HG02759 (cell line): ENCODE results near the gene UBXN1.
"Not testable (repeated sequence)": the region's sequence is repeated elsewhere in the genome, so short reads cannot be mapped to it uniquely, and the experiment has no call there.

Source experiments
- ATAC-seq: cut with Tn5 transposase; IDR thresholded peaks from one replicate; pipeline ENCODE4 v1.9.1; 2021; ENCODE audit warnings: mild to moderate bottlenecking, moderate library complexity; ENCODE audit not compliant: unreplicated experiment

The UBXN1 gene

DNA sequence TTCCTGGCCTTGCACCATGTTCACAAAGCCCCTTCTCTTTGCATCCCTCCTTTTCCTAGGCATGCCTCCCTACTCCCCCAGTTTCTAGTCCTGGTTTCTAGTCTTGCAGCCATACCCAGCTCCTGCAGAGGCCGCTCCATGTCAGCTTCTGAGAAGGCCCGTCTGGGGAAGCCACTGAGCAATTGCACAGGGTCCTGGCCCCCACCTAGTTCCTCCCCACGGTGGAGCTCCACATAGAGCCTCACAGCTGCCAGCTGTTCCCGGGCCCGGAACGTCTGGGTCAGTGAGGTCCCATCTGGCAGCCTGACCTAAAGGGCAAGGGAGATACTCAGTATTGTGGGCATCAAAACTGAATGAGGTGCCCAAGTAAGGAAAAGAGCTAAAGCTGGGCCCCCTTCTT, 2.2 kb downstream of the UBXN1 start:
- no peak for ATAC-seq

DNA sequence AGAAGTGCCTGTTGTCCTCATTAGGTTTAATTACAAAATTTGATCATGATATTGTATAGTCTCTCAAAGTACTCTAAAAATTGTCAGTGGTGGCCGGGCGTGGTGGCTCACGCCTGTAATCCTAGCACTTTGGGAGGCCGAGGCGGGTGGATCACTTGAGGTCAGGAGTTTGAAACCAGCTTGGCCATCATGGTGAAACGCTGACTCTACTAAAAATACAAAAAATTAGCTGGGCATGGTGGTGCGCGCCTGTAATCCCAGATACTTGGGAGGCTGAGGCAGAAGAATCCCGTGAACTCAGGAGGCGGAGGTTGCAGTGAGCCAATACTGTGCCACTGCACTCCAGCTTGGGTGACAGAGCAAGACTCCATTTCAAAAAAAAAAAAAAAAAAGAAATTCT, 3.5 kb downstream of the UBXN1 start:
- not testable (repeated sequence) for ATAC-seq

DNA sequence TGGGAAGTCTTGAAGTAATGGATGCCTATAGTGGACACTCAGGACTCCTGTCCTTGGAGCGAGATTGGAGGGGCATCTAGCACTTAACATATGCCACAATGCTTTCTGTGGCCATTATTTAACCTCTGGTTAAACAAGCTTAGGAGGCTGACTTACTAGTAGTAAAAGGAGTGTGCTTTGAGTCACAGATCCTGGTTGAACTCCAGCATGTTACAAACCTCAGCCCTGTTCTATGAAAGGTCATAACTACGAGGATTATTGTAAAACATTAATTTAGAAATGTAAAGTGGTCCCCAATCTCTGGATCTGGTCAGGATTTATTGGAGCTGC, 5.7 kb downstream of the UBXN1 start:
- no peak for ATAC-seq

- ATAC-seq = peak; percentile 64
These were observed 7.1 kb downstream of the UBXN1 start, which contains the start of the genes LBHD1 and UQCC3 for GRCh38 chr11:62671608-62672389. Gene LBHD1 (minus strand): TSS chr11:62672267. CDS start chr11:62670031, 2,236 bp downstream. Gene UQCC3 (plus strand): TSS chr11:62671673. CDS start chr11:62671746, 73 bp downstream.

DNA sequence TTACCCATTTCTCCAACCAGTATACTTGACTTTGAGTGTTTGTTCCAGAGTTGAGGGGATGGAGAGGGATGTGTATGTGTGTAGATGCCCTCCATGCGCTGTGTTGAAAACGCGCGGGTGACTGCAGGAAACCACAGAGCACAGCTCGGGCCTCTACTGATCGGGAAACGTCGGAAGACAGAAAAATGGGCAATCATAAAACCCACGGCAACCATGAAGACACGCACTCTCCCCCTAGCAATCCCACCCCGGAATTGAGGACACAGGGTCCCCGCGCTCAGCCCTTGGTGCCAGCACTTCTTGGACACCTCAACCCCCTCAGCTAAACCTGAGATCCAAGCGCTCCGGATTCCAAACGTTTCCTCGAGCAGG, 7.7 kb downstream of the UBXN1 start:
- no peak for ATAC-seq

GRCh38 chr11:62669420-62670161, 9.3 kb downstream of the UBXN1 start:
- no peak for ATAC-seq

DNA sequence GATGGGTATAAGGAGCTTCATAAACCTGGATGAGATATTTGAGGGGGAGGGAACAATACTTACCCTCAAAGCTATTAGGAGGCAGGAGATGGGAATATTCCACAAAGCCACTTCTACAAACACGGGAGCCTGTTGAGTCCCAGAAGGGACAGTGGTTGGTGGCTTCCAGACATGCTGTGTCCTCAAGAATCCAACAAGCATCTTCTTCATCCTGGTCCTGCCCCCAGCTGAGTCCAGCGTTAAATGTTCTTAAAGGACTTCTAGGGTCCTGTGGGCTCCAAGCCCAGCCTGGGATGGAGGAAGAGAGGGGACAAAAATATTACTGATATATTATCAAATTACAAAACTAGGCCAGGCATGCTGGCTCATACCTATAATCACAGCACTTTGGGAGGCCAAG, 11.4 kb downstream of the UBXN1 start:
- ATAC-seq = no peak

DNA sequence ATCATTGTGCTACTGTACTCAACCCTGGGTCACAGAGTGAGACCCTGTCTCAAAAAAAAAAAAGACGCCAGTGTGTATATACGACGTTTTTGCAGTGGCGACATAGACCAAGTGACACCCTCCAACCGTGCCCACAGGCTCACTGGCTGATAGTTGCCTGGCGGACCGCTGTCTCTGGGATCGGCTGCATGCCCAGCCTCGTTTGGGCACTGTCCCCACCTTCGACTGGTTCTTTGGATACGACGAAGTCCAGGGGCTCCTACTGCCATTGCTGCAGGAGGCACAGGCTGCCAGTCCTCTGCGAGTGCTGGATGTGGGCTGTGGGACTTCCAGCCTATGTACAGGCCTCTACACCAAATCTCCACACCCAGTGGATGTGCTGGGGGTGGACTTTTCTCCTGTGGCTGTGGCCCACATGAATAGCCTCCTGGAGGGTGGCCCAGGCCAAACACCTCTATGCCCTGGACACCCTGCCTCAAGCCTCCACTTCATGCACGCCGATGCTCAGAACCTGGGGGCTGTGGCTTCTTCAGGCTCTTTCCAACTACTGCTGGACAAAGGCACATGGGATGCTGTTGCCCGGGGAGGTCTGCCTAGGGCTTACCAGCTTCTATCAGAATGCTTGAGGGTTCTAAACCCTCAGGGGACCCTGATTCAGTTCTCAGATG, 12.5 kb downstream of the UBXN1 start:
- ATAC-seq = no peak

DNA sequence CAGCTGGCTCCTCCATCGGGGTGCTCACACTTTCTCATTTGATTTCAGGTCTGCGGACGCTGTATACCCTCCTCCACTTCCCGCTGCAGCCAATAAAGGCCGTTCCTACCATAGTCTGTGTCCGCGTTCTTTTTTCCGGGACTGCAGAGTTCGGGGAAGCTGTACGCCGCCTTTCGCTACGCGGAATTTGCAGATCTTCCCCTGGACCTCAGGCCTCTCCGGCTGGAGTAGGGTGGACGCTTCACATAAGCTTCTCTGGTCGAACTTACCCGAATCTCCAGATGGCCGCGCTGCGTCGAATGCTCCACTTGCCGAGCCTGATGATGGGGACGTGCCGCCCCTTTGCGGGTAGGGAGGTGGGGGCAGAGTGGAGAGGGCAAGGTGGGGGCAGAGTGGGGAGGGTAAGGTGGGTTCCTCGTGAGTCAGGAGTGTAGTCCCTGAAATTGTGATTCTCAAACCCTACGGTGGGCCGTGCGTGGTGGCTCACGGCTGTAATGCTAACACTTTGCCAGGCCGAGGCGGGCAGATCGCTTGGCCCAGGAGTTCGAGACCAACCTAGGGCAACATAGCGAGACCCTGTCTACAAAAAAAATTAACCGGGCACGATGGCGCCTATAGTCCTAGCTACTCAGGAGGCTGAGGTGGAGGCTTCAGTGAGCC, 13.1 kb downstream of the UBXN1 start:
- ATAC-seq = peak; percentile 5

DNA sequence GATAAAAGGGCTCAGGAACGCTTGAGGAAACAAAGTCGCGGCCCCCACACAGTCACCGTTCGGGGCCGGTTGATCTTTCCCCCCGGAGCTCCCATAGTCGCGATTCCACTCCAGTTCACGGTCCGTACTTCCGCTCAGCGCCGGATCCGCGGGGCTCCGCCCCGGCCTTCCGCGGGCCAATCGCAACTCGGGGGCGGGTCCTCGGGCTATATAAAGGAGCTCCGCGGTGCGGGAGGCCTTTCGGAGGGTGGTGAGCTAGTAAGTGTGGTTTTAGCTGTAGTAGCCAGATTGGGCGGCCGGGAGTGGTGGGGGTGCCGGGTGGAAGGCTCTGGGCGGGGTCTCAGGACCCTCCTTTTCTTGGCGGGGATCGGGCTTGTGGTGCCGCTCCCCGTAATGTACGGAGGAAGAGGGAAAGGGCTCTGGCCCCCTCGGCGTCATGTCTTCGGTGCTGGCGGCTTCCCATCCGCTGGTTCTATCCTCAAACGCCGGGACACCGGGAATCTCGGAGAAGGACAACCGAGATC, 13.7 kb downstream of the UBXN1 start, which contains the start of the genes C11orf98 and CSKMT:
C11orf98 (minus strand) TSS at position 136 of the 524 bp plus-strand sequence; CDS start at position 95, 41 bp downstream.
CSKMT (plus strand) TSS at position 238 of the 524 bp plus-strand sequence. CDS start 568 bp downstream, outside the sequence.
- ATAC-seq = peak; percentile 89

DNA sequence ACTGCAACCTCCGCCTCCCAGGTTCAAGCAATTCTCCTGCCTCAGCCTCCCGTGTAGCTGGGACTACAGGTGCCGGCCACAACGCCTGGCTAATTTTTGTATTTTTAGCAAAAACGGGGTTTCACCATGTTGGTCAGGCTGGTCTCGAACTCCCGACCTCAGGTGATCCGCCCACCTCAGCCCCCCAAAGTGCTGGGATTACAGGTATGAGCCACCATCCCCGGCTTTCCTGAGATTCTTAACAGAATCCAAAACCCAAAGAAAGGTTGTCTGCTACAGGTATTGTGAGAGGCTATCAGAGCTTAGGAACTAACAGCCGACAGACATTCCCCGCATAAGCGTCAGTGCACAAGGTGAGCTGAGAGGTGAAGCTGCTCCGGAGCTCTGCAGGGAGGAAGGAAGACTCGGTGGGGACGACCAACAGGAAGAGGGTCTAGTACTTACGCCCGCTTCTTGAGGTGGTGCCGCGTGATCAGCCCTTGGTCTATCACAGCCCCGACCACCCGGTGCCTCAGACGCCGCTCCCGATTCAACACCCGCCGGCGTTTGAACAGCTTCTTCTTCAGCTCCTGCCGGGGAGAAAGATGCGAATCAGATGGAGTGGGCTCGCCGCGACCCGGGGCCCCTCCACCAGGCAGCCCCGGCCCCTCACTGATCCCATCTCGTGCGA, 14.3 kb downstream of the UBXN1 start:
- ATAC-seq = peak; percentile 17

GRCh38 chr11:62656796-62657429, 22.0 kb downstream of the UBXN1 start:
- ATAC-seq = no peak

DNA sequence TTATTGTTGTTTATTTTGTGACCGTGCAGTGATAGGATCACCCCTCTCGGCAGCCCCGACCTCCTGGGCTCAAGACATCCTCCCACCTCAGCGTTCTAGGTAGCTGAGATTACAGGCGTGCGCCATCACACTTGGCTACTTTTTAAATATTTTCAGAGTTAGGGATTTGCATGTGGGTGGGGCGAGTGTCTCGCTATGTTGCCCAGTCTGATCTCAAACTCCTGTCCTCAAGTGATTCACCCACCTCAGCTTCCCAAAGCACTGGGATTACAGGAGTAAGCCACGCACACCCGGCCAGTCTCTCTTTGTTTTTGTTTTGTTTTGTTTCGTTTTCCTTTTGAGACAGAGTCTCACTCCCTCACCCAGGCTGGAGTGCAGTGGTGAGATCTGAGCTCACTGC, 24.6 kb downstream of the UBXN1 start:
- ATAC-seq = no peak

- no peak for ATAC-seq
These were observed 26.5 kb downstream of the UBXN1 start for GRCh38 chr11:62652161-62653006.

- not testable (repeated sequence) for ATAC-seq
These were observed 28.6 kb downstream of the UBXN1 start for GRCh38 chr11:62650283-62650682.

DNA sequence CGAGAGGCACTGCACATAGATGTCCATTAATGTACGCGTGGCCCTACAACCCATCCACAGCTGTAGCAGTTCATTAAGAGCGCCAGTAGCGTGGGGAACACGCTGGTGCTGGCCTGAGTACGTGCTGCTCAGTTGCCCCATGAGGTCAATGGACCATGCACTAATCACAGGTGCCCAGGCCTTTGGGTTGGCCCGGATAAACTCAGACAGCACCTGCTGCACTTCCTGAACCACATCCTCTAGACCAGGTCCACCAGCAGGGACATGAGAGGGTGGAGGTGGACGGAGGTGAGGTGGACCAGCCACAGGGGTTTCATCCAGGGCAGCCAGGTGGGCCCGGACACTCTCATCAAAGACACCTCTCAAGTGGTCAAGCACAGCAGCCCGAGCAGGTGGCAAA, 29.4 kb downstream of the UBXN1 start:
- ATAC-seq = no peak

GRCh38 chr11:62648967-62649364, 29.9 kb downstream of the UBXN1 start:
- no peak for ATAC-seq

GRCh38 chr11:62648185-62648966, 30.5 kb downstream of the UBXN1 start:
- ATAC-seq = no peak
